IMR-90 (cell line): ENCODE results near the gene ANTXR1. TPM values are rescaled to one million over a fixed set of nuclear protein-coding genes. Genes with fewer than 3 reads are reported as not detected.

Experiments
- ATAC-seq: fragments of 200-7000 bp; cut with Tn5 transposase; 2 replicates; pipeline ENCODE4 v1.9.1; 2020; ENCODE audit warnings: low read depth, mild to moderate bottlenecking, moderate library complexity
- BruUV-seq: library from RNA; stranded (reverse); fragments of 400-500 nt; replicated peaks from 2 replicates; lab custom pipeline; 2021; lab: Mats Ljungman, UMichigan
- CTCF ChIA-PET: fragments of 300-600 bp; formaldehyde crosslinking; extraction: SDS; loops from one replicate; lab custom pipeline; 2021; ENCODE audit warnings: antibody characterized with exemption; lab: Yijun Ruan, JAX
- POLR2A ChIA-PET: fragments of 300-600 bp; sonication (Branson Sonifier 250); formaldehyde crosslinking; loops from one replicate; lab custom pipeline; 2022; ENCODE audit warnings: antibody characterized with exemption; ENCODE audit not compliant: unreplicated experiment; lab: Charles Lee
- DNase-seq: peaks from one replicate; pipeline ENCODE4 v3.0.0; 2013
- H2AFZ ChIP-seq: replicated peaks from 2 replicates; pipeline ENCODE3; 2013; ENCODE audit warnings: low read length, mild to moderate bottlenecking; ENCODE audit not compliant: poor library complexity
- H2AK5ac ChIP-seq: 2 replicates; pipeline ENCODE4 v1.6.1; 2013; ENCODE audit warnings: low read depth, low read length, inconsistent platforms
- H2AK9ac ChIP-seq: replicated peaks from 2 replicates; pipeline ENCODE3; 2013; ENCODE audit warnings: mild to moderate bottlenecking, low read depth, low read length, moderate library complexity; ENCODE audit not compliant: poor library complexity
- H2BK120ac ChIP-seq: 2 replicates; pipeline ENCODE4 v1.6.1; 2013; ENCODE audit warnings: low read depth, low read length, inconsistent platforms
- H2BK15ac ChIP-seq: 3 replicates; pipeline ENCODE4 v1.6.1; 2013; ENCODE audit warnings: low read depth, low read length, inconsistent platforms
- H2BK20ac ChIP-seq: 2 replicates; pipeline ENCODE4 v1.6.1; 2013; ENCODE audit warnings: low read depth, mild to moderate bottlenecking, inconsistent platforms, low read length, moderate library complexity
- H2BK5ac ChIP-seq: 2 replicates; pipeline ENCODE4 v1.6.1; 2013; ENCODE audit warnings: mild to moderate bottlenecking, low read depth, low read length, inconsistent platforms; ENCODE audit not compliant: poor library complexity, severe bottlenecking
- H3K14ac ChIP-seq: replicated peaks from 2 replicates; pipeline ENCODE4 v1.6.1; 2013; ENCODE audit warnings: low read depth, low read length, inconsistent platforms
- H3K18ac ChIP-seq: 2 replicates; pipeline ENCODE4 v1.6.1; 2013; ENCODE audit warnings: low read depth, low read length, control low read depth
- H3K23ac ChIP-seq: 2 replicates; pipeline ENCODE4 v1.6.1; 2013; ENCODE audit warnings: low read depth, low read length, inconsistent platforms
- H3K27ac ChIP-seq: 2 replicates; pipeline ENCODE4 v1.5.1; 2013; ENCODE audit warnings: mild to moderate bottlenecking, control low read depth, low read length; ENCODE audit not compliant: insufficient read depth
- H3K27me3 ChIP-seq: 2 replicates; pipeline ENCODE4 v1.6.1; 2013; ENCODE audit warnings: low read length; ENCODE audit not compliant: control insufficient read depth, insufficient read depth
- H3K36me3 ChIP-seq: 2 replicates; pipeline ENCODE4 v1.6.1; 2013; ENCODE audit warnings: low read length, mixed read lengths; ENCODE audit not compliant: control insufficient read depth, insufficient read depth
- H3K4ac ChIP-seq: 2 replicates; pipeline ENCODE4 v1.6.1; 2013; ENCODE audit warnings: low read depth, low read length, inconsistent platforms
- H3K4me1 ChIP-seq: 2 replicates; pipeline ENCODE4 v1.6.1; 2013; ENCODE audit warnings: low read length, mixed read lengths; ENCODE audit not compliant: control insufficient read depth, insufficient read depth
- H3K4me2 ChIP-seq: 2 replicates; pipeline ENCODE4 v1.6.1; 2013; ENCODE audit warnings: low read depth, mild to moderate bottlenecking, control low read depth, low read length, moderate library complexity
- H3K4me3 ChIP-seq: 2 replicates; pipeline ENCODE4 v1.5.1; 2013; ENCODE audit warnings: low read depth, mild to moderate bottlenecking, control low read depth, low read length, moderate library complexity; ENCODE audit not compliant: insufficient read depth
- H3K56ac ChIP-seq: 2 replicates; pipeline ENCODE4 v1.6.1; 2013; ENCODE audit warnings: low read length, inconsistent platforms; ENCODE audit not compliant: insufficient read depth; ENCODE audit errors: extremely low read depth
- H3K79me1 ChIP-seq, 2 experiments: 2 replicates each; pipeline ENCODE4 v1.6.1; 2013; ENCODE audit warnings: low read length in 2 of 2, inconsistent platforms in 1 of 2, low read depth in 1 of 2
- H3K9ac ChIP-seq: 2 replicates; pipeline ENCODE4 v1.6.1; 2013; ENCODE audit warnings: low read depth, low read length, control low read depth
- H3K9me1 ChIP-seq: 2 replicates; pipeline ENCODE4 v1.6.1; 2013; ENCODE audit warnings: low read length, inconsistent platforms; ENCODE audit not compliant: insufficient read depth
- H3K9me3 ChIP-seq: 2 replicates; pipeline ENCODE4 v1.6.1; 2013; ENCODE audit warnings: low read length; ENCODE audit not compliant: control insufficient read depth, insufficient read depth
- H4K20me1 ChIP-seq: 2 replicates; pipeline ENCODE4 v1.6.1; 2013; ENCODE audit warnings: low read length, inconsistent platforms; ENCODE audit not compliant: insufficient read depth
- H4K5ac ChIP-seq: 2 replicates; pipeline ENCODE4 v1.6.1; 2013; ENCODE audit warnings: mild to moderate bottlenecking, low read depth, low read length, control low read depth
- H4K8ac ChIP-seq, 2 experiments: 2 replicates each; pipeline ENCODE4 v1.6.1; 2013; ENCODE audit warnings: low read depth in 2 of 2, low read length in 2 of 2, control low read depth in 1 of 2, inconsistent platforms in 1 of 2
- H4K91ac ChIP-seq: 2 replicates; pipeline ENCODE4 v1.6.1; 2013; ENCODE audit warnings: low read depth, low read length, inconsistent platforms; ENCODE audit not compliant: insufficient read depth
- WGBS, 2 experiments: methylation state at CpG; one replicate each; pipeline versions ENCODE4 v1.1.5 to v1.1.7; 2013; ENCODE audit warnings: missing lambda C conversion rate in 2 of 2; ENCODE audit not compliant: insufficient read length in 1 of 2; ENCODE audit errors: extremely low coverage in 2 of 2; 5-methylcytosine and 5-hydroxymethylcytosine counted together
- dilution Hi-C: fragments of 300-500 bp; cut with HindIII; formaldehyde crosslinking; loops from one replicate; pipeline ENCODE4 v1.14.3; 2018; ENCODE audit warnings: low sequenced_read_pairs; ENCODE audit not compliant: unreplicated experiment
- in situ Hi-C: fragments of 300-500 bp; cut with MboI; formaldehyde crosslinking; loops from 3 replicates; pipeline ENCODE4 v1.14.3; 2019; ENCODE audit warnings: low sequenced_read_pairs, inconsistent platforms, mixed read lengths
- intact Hi-C: fragments of 100-400 bp; cut with micrococcal nuclease; formaldehyde crosslinking; loops from 2 replicates; pipeline ENCODE4 v1.10.0; 2022
- polyA plus RNA-seq, 3 experiments: library from polyadenylated mRNA; depleted of rRNA; stranded (reverse); fragments of >200 nt; gene quantifications; 2 replicates each; pipeline ENCODE4 v1.2.3, GENCODE V29; 2012; ENCODE audit warnings: low replicate concordance in 1 of 3
- total RNA-seq: library from RNA; depleted of rRNA; stranded (reverse); fragments of >200 nt; gene quantifications from 2 replicates; pipeline ENCODE4 v1.2.3, GENCODE V29; 2012
- TF ChIP-seq, protein P1 (sequence below): fragments of 150-350 bp; IDR thresholded peaks from 2 replicates; pipeline ENCODE4 v1.6.1; 2016; ENCODE audit warnings: low read depth, mild to moderate bottlenecking, low read length, moderate library complexity, borderline replicate concordance

The ANTXR1 gene
- total and polyA plus RNA-seq, 2 of the 4 experiments (the other 2 are of a cell fraction): 27.2 to 36.9 TPM

- Histone ChIP-seq H3K27ac (no peak overlapping the region), H4K5ac (peak overlapping the region; percentile 54; the same call in 1 of the 2 replicates)
These were observed 127.0 kb downstream of the ANTXR1 start for GRCh38 chr2:69139778-69140670.

More at GRCh38 chr2:69139778-69140670, 127.0 kb downstream of the ANTXR1 start:
- no peak overlapping the region for H4K91ac ChIP-seq
- H2BK20ac ChIP-seq: peak overlapping the region; percentile 33; the same call in 1 of the 2 replicates
- H3K36me3 ChIP-seq: peaks cover 19% of the 10 kb centered on the region
- H4K20me1 ChIP-seq: peaks cover 7% of the 10 kb centered on the region; the same call in 1 of the 2 replicates
- peak overlapping the region; percentile 13; the same call in 1 of the 2 replicates for H2AK5ac ChIP-seq
- DNase-seq: no peak
- ATAC-seq: no peak
- peak overlapping the region; percentile 59; the same call in 1 of the 2 replicates for H3K4ac ChIP-seq
- no peaks in the 10 kb centered on the region for H3K27me3 ChIP-seq
- POLR2A ChIA-PET: no interaction called here
- H3K14ac ChIP-seq: peak overlapping the region; percentile 37; the same call in 1 of the 2 replicates
- no peak overlapping the region for H3K9ac ChIP-seq
- H2AK9ac ChIP-seq: no peak overlapping the region
- peaks cover 8% of the 10 kb centered on the region for H3K4me1 ChIP-seq
- H3K9me3 ChIP-seq: no peaks in the 10 kb centered on the region
- no TSS peak for BruUV-seq
- no peak overlapping the region for H2BK15ac ChIP-seq
- H2BK120ac ChIP-seq: no peak overlapping the region; the same call in 1 of the 2 replicates
- H3K56ac ChIP-seq: no peak overlapping the region
- in situ Hi-C loops (no loop called here), intact Hi-C loops (no loop called here), dilution Hi-C loops (no loop called here)
- no peak overlapping the region for H4K8ac ChIP-seq
- peak overlapping the region; percentile 74 for H2BK5ac ChIP-seq
- H3K23ac ChIP-seq: no peak overlapping the region
- no peak overlapping the region for H3K4me3 ChIP-seq
- WGBS, 2 experiments: no CpG with 5 or more reads among the region's 5 CpGs
- no peak overlapping the region for H3K4me2 ChIP-seq
- H3K18ac ChIP-seq: peak overlapping the region; percentile 45; the same call in 1 of the 2 replicates
- no peak overlapping the region for H2AFZ ChIP-seq
- CTCF ChIA-PET: no interaction called here
- TF ChIP-seq, protein P1, sequence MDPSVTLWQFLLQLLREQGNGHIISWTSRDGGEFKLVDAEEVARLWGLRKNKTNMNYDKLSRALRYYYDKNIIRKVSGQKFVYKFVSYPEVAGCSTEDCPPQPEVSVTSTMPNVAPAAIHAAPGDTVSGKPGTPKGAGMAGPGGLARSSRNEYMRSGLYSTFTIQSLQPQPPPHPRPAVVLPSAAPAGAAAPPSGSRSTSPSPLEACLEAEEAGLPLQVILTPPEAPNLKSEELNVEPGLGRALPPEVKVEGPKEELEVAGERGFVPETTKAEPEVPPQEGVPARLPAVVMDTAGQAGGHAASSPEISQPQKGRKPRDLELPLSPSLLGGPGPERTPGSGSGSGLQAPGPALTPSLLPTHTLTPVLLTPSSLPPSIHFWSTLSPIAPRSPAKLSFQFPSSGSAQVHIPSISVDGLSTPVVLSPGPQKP: no peak
- H3K9me1 ChIP-seq: peaks cover 10% of the 10 kb centered on the region; the same call in 1 of the 2 replicates
- peaks cover 13 to 31% of the 10 kb centered on the region in 2 experiments; a peak in 3 of 4 replicates for H3K79me1 ChIP-seq
